HepG2 (cell line): ENCODE data around the gene PXT1. TPM values are rescaled to one million over a fixed set of nuclear protein-coding genes. Genes with fewer than 3 reads are reported as not detected.

Source experiments
- CHCHD3 ChIP-seq: sonication (generic); formaldehyde crosslinking; IDR thresholded peaks from 2 replicates; pipeline ENCODE4 v1.8.0; 2022; ENCODE audit warnings: mild to moderate bottlenecking, missing genetic modification reagents, moderate library complexity
- FOXC1 ChIP-seq: sonication (generic); formaldehyde crosslinking; IDR thresholded peaks from 2 replicates; pipeline ENCODE4 v1.8.0; 2022; ENCODE audit warnings: mild to moderate bottlenecking, missing genetic modification reagents, borderline replicate concordance
- HMG20B ChIP-seq: conservative IDR thresholded peaks from 2 replicates; pipeline ENCODE4 v1.6.1; 2016; ENCODE audit warnings: missing genetic modification reagents, missing compliant biosample characterization
- HNF1B ChIP-seq: sonication (generic); formaldehyde crosslinking; IDR thresholded peaks from 2 replicates; pipeline ENCODE4 v1.5.1; 2020; ENCODE audit warnings: mild to moderate bottlenecking, moderate library complexity, missing genetic modification reagents
- KMT2B ChIP-seq: IDR thresholded peaks from 2 replicates; pipeline ENCODE4 v1.6.1; 2016; ENCODE audit warnings: missing genetic modification reagents, missing compliant biosample characterization
- PBX3 ChIP-seq: sonication (generic); formaldehyde crosslinking; IDR thresholded peaks from 2 replicates; pipeline ENCODE4 v1.8.1; 2023; ENCODE audit warnings: missing genetic modification reagents, inconsistent platforms, borderline replicate concordance
- RERE ChIP-seq: IDR thresholded peaks from 2 replicates; pipeline ENCODE4 v1.6.1; 2016; ENCODE audit warnings: low read depth, missing genetic modification reagents, missing compliant biosample characterization
- SP140L ChIP-seq: sonication (generic); formaldehyde crosslinking; IDR thresholded peaks from 2 replicates; pipeline ENCODE4 v1.4.0; 2020; ENCODE audit warnings: missing genetic modification reagents, borderline replicate concordance
- SRSF1 ChIP-seq: fragments of 200-400 bp; formaldehyde crosslinking; optimal IDR thresholded peaks from 2 replicates; pipeline ENCODE3; 2017; ENCODE audit warnings: mild to moderate bottlenecking, low read depth, low read length, moderate library complexity
- TBL1XR1 ChIP-seq: fragments of 150-350 bp; IDR thresholded peaks from 2 replicates; pipeline ENCODE4 v1.6.1; 2014; ENCODE audit warnings: borderline replicate concordance, low read length; ENCODE audit not compliant: partially characterized antibody
- ZBTB10 ChIP-seq: sonication (generic); formaldehyde crosslinking; IDR thresholded peaks from 2 replicates; pipeline ENCODE4 v1.4.0; 2020; ENCODE audit warnings: missing genetic modification reagents, borderline replicate concordance
- ZNF124 ChIP-seq: sonication (generic); formaldehyde crosslinking; IDR thresholded peaks from 2 replicates; pipeline ENCODE4 v1.4.0; 2020; ENCODE audit warnings: missing genetic modification reagents
- polyA plus RNA-seq, 8 experiments: library from polyadenylated mRNA; depleted of rRNA in 3 of 8; stranded (reverse) in 7 of 8; unstranded in 1 of 8; fragments of >200 nt; fragmentation: Illumina TruSeq in 4 of 8; extraction: Trizol in 4 of 8; gene quantifications; 2 replicates each; pipeline versions ENCODE4 v1.2.1 to v1.2.3, GENCODE V29; 2011 to 2016; ENCODE audit warnings: low read depth in 4 of 8, missing spikeins in 1 of 8, mixed read lengths in 1 of 8; ENCODE audit not compliant: insufficient read depth in 1 of 8
- total RNA-seq, 5 experiments: library from RNA; depleted of rRNA; stranded (reverse); fragments of >200 nt; fragmentation: Illumina TruSeq; extraction: Trizol; gene quantifications; 2 replicates each; pipeline ENCODE4 v1.2.3, GENCODE V29; 2016; ENCODE audit warnings: low read depth in 1 of 5

PXT1 gene
- total and polyA plus RNA-seq, 2 of the 13 experiments (the other 11 are each of a cell fraction or from before 2014, with no cell fraction given) = 0.04 TPM; not detected in 1

DNA sequence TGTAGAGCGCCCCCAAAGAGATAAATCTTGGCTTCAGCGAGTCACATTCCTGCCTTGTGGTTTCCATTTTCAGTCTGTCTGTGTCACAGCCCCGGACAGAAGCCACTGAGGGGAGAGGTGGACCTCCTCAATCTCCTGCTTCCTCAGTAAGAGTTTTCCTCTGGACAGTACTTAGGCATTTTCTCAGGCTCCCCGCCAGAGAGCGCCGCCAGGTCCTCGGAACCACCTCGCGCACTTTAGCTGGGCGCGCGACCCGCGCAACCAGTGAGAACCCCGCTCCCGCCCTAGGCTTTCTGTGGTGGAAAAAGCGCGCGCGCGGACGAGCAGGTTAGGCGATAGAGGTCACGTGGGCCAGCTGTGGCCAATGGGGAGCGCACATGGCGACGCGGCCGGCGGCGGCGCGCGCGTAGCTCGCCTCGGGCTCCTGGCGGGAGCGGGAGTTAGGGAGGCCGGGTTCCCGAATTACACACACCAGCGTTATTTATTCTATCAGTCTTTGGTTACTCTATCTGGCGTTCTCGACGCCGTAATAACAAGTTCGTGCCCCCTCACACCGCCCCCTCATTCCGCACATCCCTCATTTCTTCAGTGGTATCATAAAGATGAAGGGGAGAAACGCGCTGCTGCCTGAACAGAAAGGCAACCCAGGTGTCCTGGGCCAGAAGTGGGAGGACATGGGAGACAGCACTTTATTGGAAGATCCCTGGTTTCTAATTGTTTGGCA lies 19.4 kb downstream of the PXT1 start (continued):
- 0 out of 2 replicates have a peak, but pooled peaks have one; percentile 26 for TF ChIP-seq HMG20B (CRISPR knock-in tag)
- peak; percentile 85 for TF ChIP-seq KMT2B (CRISPR knock-in tag)
- peak; percentile 32; the same call in 1 of the 2 replicates for TF ChIP-seq HNF1B (CRISPR knock-in tag)
- TF ChIP-seq RERE (CRISPR knock-in tag) = no peak
- TF ChIP-seq ZBTB10 (CRISPR knock-in tag) = no peak
- TF ChIP-seq ZNF124 (CRISPR knock-in tag) = peak; percentile 68
- no peak for TF ChIP-seq TBL1XR1
- no peak for TF ChIP-seq CHCHD3 (CRISPR knock-in tag)
- peak; percentile 96 for TF ChIP-seq FOXC1 (CRISPR knock-in tag)
- TF ChIP-seq SP140L (CRISPR knock-in tag) = peak; percentile 26; the same call in 1 of the 2 replicates
- no peak for TF ChIP-seq SRSF1
- TF ChIP-seq PBX3 (CRISPR knock-in tag) = no peak; the same call in 1 of the 2 replicates
